DMS53 treated with DMSO at 0.1 percent for 48 hours (cell line): ENCODE data around the gene SLC12A3.

Experiments
- DNase-seq: peaks from one replicate; lab custom pipeline; 2025; ENCODE audit not compliant: unreplicated experiment; lab: John Stamatoyannopoulos, UW

The SLC12A3 gene

GRCh38 chr16:56886296-56886695, 21.3 kb downstream of the SLC12A3 start:
- DNase-seq, result no peak

DNA sequence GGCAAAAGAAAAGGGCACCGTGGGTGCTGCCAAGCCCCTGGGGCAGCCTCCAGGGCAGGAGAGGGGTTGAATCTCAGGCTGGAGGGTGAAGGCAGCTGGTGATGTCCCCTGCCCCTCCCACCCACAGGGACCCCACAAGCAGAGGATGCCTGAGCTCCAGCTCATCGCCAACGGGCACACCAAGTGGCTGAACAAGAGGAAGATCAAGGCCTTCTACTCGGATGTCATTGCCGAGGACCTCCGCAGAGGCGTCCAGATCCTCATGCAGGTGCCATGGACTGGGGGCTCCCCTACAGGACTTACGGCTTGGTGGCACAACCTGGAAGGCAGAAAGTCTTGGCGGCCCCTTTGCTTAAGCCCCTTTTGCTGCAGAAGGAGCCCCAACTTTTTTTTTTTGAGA, 21.8 kb downstream of the SLC12A3 start:
- no peak for DNase-seq

GRCh38 chr16:56888806-56889205, 23.8 kb downstream of the SLC12A3 start:
- DNase-seq, result no peak

GRCh38 chr16:56889206-56889605, 24.2 kb downstream of the SLC12A3 start:
- DNase-seq, result no peak

DNA sequence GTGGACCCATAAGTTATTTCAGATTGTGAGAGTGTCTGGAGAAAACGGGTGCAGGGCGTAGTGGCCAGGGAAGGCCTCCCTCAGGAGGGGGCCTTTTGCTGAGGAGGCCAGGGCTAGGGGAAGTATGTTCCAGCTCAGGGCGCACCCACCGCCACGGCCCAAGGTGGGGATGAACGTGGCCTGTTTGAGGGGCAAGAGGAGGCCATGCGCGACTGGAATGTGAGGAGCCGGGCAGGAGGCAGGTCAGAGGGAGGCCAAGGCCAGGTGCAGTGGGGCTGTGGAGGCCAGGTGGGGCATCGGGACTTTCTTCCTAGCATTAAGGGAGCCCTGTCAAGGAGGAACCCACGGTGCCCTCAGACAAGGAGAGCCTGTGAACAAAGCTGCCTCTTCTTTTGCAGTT, 26.7 kb downstream of the SLC12A3 start:
- DNase-seq, result no peak

GRCh38 chr16:56892705-56893104, 27.7 kb downstream of the SLC12A3 start:
- DNase-seq, result no peak

DNA sequence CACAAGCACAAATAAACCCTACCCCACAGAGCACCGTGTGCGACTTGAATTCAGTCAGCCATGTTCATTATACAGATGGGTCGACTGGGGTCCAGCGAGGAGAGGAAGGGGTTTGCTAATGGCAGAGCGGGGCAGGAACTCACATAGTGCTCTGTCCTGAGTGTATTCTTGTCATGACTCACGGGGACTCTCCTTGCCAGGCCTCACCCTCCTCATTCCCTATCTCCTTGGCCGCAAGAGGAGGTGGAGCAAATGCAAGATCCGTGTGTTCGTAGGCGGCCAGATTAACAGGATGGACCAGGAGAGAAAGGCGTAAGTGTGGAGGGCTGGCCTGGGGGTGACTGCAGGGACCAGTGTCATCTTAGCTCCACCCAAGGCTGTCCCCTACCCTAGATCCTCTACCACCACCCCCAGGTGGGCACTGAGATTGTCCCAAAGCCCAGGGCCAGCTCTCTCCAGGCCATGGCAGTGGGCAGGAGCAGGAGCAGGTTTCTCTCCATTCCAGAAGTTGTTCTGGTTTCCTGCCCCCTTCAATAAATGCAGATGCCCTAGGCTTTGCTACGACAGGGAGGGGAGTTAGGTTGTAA, 29.4 kb downstream of the SLC12A3 start:
- no peak for DNase-seq

DNA sequence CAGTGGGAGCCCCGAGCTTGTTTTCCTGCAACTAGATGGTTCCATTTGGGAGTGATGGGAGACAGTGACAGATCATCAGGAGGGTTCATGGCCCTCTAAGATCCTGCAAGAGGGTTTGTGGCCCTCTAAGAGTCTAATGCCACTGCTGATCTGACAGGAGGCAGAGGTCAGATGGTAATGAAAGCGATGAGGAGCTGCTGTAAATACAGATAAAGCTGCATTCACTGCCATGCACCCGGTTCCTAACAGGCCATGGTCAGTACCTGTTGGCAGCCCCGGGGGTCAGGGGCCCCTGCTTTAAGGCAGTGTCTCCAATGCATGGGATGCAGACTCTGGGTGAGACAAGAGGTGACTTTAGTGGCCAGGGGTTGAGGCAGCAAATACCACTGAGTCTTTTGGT, 30.8 kb downstream of the SLC12A3 start:
- DNase-seq, result no peak

- DNase-seq, result no peak
Measured at GRCh38 chr16:56896244-56896643, 31.2 kb downstream of the SLC12A3 start.

GRCh38 chr16:56897026-56897799, 32.2 kb downstream of the SLC12A3 start:
- DNase-seq, result peak; percentile 45

DNA sequence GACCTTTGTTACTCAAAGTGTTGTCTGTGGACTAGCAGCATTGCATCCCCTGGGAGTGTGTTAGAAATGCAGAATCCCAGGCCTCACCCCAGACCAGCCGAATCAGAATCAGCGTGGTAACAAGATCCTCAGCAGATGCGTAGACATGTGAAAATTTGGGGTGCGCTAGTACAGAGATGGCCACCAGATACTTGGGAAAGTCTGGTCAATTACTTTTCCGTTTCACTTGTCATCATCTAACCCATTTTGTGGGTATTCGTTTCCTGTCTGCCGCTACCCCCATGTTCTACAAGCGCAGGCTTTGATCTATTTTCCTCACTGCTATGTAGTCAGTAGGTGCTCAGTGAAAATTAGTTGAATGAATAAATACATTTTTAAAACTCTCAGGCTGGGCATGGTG, 33.8 kb downstream of the SLC12A3 start:
- no peak for DNase-seq

DNA sequence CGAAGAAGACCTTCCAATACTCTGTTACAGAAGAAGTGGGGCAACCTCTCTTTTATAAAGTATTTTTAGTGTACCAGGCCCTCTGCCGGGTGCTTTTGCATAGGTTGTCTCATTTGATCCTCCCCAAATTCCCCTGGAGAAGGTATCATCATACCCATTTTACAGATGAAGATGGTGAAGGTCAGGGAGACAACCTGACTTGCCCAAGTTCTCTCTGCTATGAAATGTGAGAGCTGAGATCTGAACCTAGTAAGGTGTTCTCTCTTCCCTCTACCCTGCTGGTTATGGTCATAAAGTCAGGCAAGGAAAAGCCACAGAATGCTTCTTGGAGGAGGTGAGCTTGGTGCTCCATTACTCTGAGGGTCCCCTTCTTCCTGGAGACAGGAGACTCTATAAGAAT, 38.9 kb downstream of the SLC12A3 start:
- DNase-seq, result no peak

- no peak for DNase-seq
Measured at GRCh38 chr16:56907401-56907800, 42.4 kb downstream of the SLC12A3 start.

DNA sequence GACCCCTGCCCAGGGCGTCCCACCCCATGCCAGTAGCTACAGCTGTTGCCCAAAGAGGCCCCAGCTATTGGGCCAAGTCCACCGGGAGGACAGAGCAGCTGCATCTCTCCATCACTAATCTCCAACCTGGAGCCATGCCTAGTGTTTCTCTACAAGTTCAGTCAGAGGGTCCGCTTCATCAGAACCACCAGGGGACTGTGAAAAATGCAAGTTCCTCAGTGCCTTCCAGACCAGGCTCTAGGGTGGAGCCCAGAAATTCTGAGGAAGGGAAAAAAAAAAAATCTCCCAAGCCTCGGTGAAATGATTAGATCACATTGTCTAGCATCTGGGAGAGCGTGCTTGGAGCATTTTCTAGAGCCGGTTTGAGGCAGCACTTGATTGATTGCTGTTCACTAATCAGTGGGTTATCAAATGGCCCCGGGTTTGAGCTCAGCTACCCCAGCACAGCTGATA, 44.5 kb downstream of the SLC12A3 start:
- no peak for DNase-seq

GRCh38 chr16:56910112-56910511, 45.1 kb downstream of the SLC12A3 start:
- DNase-seq, result no peak

DNA sequence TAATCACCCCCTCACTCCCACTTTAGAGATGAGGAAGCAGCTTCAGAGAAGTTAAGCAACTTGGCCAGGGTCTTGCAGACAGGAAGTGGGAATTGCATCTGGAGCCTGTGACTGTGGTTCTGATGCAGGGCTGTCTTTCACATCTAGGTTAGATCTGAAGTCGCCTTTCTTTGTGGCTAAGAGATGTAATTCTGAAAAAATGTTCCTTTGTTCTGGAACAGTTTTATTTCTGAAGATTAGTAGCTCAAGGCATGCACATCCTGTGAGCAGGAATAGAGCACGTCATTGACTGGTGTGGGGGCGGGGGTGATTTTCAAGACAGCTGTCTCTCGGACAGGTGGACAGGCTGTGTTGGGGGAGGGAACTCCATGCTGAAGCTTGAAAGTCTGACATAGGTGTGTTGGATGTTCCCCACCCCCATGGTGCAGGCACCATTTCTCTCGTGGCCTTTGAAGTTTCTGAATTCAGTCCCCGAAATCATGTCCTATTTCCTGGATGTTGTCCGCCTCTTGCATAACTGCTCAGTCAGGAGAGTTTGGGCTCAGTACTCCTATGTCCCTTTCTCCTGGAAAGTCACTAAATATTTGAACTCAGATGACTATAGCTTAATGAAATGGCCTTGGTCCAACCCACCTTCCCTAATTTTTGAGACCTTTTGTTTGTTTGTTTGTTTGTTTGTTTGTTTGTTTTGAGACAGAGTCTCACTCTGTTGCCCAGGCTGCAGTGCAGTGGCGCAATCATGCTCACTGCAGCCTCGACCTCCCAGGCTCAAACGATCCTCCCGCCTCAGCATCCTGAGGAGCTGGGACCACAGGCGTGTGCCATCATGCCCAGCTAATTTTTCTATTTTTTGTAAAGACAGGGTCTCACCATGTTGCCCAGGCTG, 45.9 kb downstream of the SLC12A3 start:
- DNase-seq, result peak; percentile 43

DNA sequence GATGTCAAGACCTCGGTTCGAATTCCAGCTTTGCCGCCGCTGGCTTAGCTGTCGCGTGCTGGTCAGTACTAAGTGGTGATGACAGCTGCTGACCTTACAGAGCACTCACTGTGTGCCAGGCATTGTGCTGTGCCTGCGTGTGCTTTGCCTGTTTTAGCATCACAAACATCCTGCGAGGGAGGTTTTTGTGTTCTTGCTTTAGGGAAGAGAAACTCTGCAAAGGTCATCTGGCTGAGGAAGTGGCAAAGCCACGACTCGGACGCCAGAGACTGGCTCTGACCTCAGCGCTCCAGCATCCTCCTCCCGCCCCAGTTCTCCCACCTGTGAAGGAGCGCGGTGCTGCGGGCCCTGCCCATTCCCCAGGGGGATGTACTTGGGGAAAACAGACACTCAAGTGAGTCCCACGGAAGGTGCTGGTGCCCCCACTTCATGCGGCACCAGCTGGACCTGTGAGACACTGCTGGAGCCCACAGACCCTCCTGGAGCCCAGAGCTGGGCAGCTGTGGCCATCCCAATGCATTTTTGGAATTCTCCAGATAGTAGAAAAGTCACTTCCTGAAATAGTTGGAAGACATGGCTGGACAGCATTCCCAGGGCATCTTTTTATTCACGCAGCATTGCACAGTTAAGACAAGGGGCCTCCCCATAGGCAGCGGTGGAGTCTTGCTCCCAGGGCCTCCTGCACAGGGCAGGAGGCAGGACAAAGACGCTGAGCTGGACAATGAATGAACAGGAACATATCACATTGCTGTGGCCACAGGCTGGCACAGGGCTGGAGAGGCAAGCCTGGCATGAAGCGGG, 47.0 kb downstream of the SLC12A3 start:
- no peak for DNase-seq

DNA sequence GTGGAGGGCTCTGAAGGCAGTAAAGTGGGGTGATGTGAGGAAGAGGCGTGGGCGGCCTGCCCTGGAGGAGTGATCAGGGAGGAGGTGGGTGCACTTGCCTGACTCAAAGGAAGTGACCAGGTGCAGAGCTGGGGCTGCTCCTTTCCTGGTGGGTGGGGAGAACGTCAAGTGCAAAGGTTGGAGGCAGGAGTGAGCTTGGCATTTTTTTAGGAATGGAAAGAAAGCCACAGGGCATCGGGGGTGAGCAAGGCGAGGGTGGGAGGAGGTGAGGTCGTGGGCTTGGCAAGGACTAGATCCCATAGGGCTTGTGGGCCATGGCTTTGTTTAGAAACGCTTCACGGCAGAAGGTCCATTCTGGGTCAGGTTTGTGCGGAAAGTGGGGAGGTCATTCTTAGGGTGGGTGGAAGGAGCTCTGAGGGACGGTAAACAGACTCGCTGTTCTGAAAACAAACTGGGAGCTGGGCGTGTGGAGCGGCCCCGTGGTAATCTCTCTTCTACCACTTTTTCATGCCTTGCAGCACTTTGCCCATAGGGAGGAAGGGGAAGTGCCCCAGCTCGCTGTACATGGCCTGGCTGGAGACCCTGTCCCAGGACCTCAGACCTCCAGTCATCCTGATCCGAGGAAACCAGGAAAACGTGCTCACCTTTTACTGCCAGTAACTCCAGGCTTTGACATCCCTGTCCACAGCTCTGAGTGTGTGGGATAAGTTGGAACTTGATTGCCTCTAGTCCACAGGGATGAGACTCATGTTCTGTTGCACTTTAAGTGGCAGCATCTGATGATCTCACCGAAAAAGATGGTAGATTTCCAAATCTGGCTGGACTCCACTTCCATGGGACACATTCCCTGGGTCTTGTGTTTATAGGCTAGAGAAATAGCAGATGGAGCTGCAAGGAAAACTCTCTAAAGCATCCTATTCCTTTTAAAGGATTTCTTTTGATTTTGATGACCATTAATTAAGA, 48.0 kb downstream of the SLC12A3 start:
- no peak for DNase-seq

GRCh38 chr16:56914896-56915295, 49.9 kb downstream of the SLC12A3 start:
- no peak for DNase-seq
